Measurements from ENCODE around the gene CD300C.

GRCh38 chr17:74528491-74529199 lies 17.3 kb downstream of the CD300C start:
- no peak for TF ChIP-seq CTCF (conservative IDR thresholded peaks at IDR 0.05 in 1 of 2, IDR thresholded peaks at IDR 0.05 in 1 of 2; ENCODE audit: low read depth in 1 of 2, low read length in 2 of 2)
- no peak for TF ChIP-seq EZH2 (IDR thresholded peaks at IDR 0.05; ENCODE audit: low read length, missing control alignments)
